Activated CD4-positive, alpha-beta T cell treated with anti-CD3 and anti-CD28 coated beads, Interleukin-10, Interleukin-2, amounts not matched to agents 100 ng/mL and 50 ng/mL, durations not matched to agents 16 hours and 8 hours (primary cell): Measurements from ENCODE around the gene MAP2K3.
"Not testable (repeated sequence)": the region's sequence is repeated elsewhere in the genome, so short reads cannot be mapped to it uniquely, and the experiment has no call there.

Experiments used
- DNase-seq: peaks from one replicate; pipeline ENCODE4 v3.0.0-alpha.2; 2020

MAP2K3 gene

DNA sequence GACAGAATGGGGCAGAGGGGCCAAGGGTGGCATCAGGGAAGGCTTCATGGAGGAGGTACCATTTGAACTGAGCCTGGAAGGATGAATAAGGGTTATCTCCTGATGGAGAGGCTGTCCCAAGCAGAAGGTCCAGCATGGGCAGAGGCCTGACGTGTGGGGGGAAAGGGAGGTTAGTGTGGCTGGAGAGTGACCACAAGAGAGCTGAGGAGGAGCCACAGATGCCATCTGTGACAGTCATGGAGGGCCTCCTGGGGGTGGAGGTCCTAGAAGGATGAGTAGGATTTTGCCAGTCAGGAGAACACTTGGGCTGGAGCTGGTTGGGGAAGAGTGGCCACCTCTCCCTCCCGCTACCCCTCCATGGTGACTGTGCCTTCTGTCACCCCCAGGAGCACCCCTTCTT is 29.2 kb downstream of the MAP2K3 start:
- DNase-seq, result not testable (repeated sequence)

GRCh38 chr17:21314261-21314664 is 29.8 kb downstream of the MAP2K3 start:
- DNase-seq, result not testable (repeated sequence)

DNA sequence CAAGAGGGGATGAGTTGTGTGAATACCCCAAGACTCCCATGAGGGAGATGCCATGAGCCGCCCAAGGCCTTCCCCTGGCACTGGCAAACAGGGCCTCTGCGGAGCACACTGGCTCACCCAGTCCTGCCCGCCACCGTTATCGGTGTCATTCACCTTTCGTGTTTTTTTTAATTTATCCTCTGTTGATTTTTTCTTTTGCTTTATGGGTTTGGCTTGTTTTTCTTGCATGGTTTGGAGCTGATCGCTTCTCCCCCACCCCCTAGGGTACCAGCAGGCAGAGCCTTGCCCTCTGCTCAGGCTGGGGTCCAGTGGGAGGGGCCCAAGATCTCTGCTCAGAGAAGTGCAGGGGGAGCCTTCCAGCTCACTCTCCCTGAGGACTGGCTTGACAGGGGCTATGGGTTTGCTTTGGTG is 30.2 kb downstream of the MAP2K3 start:
- DNase-seq, result not testable (repeated sequence)

DNA sequence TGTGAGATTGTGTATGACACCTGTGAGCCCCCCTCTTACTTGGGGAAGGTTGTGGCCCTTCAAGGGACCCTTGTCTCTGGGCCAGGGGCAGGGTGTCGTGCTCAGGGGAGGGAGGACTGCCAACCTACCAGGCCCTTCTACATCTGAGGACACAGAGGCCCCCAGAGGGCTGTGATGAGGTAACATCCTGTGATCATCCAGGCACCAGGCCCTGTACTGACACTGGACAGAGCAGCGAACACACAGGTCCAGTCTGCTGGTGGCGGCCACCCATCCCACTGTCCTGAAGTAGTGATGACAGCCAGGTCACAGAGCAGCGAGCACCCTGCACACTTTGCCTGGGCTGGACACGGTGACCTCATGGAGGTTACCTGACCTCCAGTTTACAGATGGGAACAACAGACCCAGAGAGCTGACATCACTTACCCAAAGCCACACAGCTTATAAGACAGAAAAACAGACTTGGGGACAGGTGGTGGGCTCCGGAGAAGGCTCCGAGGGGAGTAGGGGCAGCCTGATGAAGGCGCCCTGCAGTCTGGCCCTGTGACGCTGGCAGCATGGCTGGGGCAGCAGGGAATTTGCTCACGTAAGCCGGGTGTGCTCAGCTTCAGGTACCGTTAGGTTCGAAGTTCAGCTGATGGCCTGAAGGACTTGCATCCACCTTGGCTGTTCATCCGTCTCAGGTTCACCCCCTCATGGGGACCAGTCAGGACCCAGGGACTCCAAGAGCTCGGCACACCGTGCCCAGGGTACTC is 30.9 kb downstream of the MAP2K3 start:
- not testable (repeated sequence) for DNase-seq

- DNase-seq, result not testable (repeated sequence)
Observed at GRCh38 chr17:21316212-21316886, 31.8 kb downstream of the MAP2K3 start.

DNA sequence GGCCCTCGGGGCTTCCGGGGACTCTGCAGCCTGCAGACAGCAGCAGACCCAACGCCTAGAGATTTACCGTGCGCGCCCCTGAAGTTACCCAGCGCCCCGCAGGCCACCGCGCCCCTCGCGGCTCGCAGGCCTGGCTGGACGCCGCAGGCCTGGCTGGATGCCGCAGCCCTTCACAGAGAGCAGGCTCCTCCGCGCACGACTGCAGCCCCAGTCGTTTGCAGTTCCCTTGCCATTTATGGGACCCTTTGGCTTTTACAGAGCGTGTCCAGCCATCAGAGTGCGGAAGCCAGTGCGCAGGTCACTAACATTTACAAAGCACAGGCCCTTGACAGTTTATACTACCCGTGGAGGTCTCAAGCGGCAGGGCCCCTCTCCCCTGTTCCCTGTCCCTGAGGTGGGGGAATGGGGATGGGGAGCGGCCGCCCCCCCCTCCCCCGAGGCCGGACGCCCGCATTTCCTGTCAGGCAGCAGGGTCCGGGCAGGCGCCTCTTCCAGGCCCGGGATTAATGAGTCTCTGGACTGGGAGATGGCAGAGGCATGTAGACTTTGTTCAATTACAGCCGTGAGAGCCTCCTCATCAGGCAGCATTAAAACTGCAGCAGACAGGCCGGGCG is 32.5 kb downstream of the MAP2K3 start:
- DNase-seq, result not testable (repeated sequence)

DNA sequence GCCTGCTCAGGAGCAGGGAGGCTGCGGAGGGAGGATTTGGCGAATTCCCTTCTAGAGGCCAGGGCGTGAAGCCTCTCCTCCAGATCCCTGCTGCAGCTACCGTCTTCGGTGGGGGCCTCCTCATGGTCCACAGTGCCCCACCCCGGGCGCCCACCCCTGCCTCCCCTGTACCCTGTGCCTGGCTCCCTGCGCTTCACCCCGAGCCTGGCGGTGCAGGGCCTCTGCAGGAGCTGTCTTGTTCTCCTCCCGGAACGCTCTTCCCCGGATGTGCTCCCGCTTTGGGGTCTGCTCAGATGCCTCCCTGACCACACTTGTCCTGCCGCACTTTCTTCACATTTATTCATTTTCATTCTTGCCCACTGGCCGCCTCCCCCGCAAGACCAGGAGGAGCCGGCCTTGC is 33.3 kb downstream of the MAP2K3 start:
- DNase-seq, result not testable (repeated sequence)

DNA sequence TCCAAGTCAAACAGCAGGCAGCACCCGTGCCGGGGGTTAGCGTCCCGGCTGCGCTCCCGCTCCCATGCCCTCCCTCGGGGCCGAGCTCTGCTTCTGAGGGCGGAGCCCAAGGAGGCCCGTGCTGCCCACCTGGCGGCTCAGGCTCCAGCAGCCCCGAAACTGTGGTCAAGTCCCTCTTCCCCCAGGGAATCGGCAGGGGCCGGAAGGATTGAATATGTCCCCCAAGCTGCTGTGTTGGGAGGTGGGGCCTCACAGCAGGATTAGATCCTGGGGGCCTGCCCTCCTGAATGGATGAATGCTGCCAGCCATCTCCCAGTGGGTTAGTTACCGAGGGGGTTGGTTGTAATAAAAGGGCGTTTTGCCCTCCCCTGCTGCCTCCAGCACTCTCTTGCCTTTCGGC is 33.9 kb downstream of the MAP2K3 start:
- DNase-seq, result no peak

DNA sequence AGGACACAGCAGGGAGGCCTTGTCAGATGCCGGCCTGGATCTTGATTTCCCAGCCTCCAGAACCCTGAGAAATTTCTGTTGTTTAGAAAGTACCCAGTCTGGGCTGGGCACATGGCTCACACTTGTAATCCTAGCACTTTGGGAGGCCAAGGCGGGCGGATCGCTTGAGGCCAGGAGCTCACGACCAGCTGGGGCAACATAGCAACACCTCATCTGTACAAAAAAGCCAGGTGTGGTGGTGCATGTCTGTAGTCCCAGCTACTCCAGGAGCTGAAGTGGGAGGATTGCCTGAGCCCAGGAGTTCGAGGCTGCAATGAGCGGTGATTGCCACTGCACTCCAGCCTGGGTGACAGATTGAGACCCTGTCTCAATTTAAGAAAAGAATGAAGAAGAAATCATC is 34.3 kb downstream of the MAP2K3 start:
- not testable (repeated sequence) for DNase-seq

DNA sequence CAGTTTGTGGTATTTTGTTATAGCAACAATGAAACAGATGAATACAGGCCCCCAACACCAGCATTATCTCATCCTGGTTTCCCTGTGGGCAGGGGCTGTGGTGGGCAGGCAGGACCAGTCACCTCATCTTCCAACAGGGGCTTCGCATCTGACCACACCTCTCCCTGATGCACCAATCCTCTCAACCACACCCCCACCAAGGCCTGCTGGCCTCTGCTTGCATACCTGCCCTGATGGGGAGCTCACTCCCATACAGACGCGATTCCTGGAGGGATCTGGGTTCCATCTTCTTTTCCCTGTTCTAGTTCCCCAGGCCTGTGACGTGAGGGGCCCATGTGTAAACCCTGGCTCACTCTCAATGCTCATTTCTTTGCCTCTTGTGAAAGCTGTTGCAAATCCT is 34.7 kb downstream of the MAP2K3 start:
- not testable (repeated sequence) for DNase-seq

- not testable (repeated sequence) for DNase-seq
Observed at GRCh38 chr17:21319686-21320375, 35.3 kb downstream of the MAP2K3 start.

DNA sequence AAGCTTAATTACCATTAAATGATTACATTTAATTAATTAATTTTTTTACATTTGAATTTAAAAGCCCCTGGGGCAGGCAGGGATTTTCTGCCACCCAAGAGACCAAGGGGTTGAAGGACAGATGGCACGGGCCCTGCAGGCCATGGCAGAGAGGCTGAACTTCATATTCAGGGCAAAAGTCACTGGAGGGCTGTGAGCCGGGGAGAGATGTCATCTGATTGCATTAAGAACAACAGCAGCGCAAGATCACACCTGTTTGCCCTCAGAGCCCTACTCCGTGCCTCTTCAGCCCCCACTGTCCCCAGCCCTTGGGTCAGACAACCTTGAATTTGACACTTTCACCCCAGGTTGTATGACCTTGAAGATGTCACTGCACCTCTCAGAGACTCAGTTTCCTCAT is 35.9 kb downstream of the MAP2K3 start:
- not testable (repeated sequence) for DNase-seq

GRCh38 chr17:21321061-21321460 is 36.5 kb downstream of the MAP2K3 start:
- DNase-seq, result not testable (repeated sequence)

DNA sequence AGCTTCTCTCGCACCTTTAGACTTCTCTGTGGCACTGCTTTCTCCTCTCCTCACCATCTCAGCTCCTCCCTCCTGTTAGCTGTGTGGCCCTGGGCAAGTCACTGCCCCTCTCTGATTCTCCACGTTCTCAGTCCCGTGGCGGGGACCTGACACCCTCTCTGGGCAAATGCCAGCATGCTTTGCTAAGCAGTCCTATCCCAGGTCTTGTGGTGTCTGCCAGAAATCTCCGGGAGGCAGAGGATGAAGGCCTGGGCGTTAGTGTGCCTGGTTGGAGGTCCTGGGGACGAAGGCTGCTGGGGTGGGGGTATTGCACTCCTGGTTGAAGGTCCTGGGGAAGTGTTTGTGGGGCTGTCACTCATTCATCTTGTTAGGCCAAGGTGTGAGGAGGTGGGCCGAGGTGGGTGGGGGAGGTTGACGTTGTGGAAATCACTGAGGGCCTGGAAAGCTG is 37.3 kb downstream of the MAP2K3 start:
- not testable (repeated sequence) for DNase-seq

DNA sequence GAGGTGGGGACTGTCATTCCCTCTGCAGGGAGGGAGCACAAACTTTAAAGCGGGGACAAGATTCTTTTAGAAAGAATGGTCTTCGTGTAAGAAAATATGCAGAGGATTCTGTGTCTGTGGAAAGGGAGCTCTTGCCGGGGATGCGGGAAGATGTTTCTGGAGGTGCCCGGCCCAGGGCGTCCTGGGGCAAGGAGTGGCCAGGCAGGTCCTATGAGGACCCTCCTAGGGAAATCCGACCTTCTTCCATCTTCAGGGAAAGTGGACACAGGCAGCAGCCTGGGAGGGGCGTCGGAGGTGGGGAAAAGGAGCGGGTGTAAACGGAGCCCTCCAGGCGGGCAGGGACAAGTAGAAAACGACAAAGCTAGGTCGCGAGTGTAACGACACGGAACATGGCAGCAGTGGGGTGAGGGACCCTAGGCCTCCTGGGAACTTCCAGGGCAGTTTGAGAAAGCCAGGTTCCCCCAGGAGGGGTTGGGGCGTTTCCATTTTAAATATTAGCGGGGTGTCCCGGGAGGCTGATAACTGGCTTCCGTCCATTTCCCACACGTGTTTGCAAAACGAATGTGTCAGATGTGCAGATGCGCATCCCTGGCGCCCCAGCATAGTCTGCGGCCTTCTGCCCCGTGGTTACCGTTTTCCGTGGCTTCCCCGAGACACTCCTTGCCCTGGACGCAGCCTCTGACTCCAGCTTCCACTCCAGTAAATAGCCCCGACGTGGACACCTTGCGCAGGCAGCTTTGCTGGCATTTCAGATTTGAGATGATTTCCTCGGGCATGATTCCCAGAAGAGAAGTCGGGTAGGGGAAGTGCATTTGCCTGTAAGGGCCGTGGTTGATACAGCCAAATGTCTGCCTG is 39.0 kb downstream of the MAP2K3 start:
- DNase-seq, result not testable (repeated sequence)

DNA sequence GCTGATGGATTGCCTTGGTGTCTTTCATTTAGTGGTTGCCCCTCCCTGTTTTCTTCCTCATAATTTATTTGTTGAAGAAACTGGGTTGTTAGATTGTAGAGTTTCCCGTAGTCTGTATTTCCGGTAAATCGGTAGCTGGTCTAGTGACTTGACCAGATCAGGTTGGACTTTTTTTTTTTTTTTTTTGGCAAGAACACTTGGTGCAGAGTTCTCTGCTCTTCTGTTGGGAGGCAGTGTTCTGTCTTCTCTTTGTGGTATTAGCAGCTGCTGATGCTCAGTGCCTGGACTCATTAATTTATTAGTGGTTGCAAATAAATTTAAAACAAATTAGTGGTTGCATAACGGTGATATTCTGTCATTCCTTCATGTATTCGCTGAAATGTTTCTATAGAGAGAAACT is 40.2 kb downstream of the MAP2K3 start:
- DNase-seq, result not testable (repeated sequence)

- DNase-seq, result not testable (repeated sequence)
Observed at GRCh38 chr17:21327921-21328320, 43.4 kb downstream of the MAP2K3 start.

GRCh38 chr17:21328778-21329177 is 44.3 kb downstream of the MAP2K3 start:
- DNase-seq, result not testable (repeated sequence)

DNA sequence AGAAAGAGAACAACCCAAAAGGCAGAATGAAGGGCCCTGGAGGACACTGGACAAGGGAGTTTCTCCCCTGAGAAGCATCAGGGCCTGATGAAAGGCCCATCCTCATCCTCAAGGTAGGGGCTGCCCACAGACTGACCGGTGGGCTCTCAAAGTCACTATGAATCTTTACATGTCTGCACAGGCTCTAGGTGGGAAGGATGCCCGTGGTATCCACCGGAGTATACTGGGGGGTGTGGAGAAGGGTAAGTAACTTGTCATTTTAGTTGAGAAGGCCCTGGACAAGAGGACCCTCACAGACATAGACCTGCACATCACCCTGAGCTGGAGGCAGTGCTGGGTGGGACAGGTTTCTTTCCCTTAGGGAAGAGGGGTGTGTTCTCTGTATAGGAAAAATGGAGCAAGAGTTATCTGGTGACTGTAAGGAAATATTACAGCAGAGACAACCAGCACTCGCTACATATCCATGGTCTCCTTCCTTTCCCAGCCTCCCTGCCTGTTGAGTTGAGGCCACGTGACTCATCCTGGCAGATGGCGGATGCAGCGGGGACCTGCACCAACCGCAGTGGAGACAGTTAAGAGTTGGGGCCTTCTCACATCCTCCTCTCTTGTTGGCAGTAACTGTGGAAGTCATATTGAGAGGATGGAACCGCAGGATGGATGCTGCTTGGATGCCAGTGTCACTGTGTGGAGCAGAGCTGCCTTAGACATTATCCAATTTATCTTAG is 46.1 kb downstream of the MAP2K3 start:
- no peak for DNase-seq

- not testable (repeated sequence) for DNase-seq
Observed at GRCh38 chr17:21336541-21337294, 52.2 kb downstream of the MAP2K3 start.
